ENCODE measurements around the gene RAB31. TPM values are rescaled to one million over a fixed set of nuclear protein-coding genes. Genes with fewer than 3 reads are reported as not detected.
A peak's percentile ranks its signal among the peaks of the same experiment; 100 is the strongest.

RAB31 gene
- polyA plus RNA-seq, 1 of the 3 experiments (the other 2 are of a cell fraction) = 23.0 TPM

DNA sequence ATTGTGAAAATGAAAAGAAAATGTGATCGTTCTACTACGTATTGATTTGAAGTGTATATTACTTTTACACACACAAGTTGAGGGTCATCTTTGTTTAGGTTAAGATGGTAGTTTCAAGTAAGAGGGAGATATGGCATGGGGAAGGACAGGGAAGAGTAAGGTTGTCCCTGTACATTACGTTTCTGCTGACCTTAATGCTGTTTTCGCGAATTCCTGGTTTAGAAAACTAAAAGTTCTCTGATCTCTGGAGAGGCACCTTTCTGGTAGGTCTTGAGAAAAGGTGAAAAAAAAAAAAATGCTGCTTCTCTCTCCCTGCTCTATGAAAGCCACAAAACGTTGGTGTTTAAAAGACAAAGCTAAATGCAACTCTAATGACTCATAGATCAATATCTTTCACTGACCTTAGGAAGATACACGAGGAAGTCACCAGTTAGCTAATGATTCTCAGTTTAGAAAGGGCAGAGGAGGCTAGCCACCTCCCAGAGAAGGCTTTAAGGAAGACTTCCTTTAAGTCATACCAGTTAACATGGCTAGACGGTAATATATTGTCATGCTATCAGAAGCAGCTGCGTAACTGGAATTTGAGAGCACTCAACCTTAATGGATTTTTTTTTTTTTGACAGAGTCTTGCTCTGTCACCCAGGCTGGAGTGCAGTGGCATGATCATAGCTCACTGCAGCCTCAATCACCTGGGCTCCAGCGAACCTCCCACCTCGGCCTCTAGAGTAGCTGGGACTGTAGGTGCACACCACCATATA, 190.9 kb downstream of the RAB31 start:
- H3K79me2 ChIP-seq (ENCODE audit: insufficient read depth) = no peaks in the 10 kb centered on the region
- no peaks in the 10 kb centered on the region for H3K36me3 ChIP-seq (replicated peaks in 1 of 2; ENCODE audit: control insufficient read depth in 1 of 2, insufficient read depth in 2 of 2, low read length in 1 of 2)
- no peaks in the 10 kb centered on the region for H3K9me2 ChIP-seq
- 57% methylated on average over 11 of the region's 11 CpGs for WGBS (ENCODE audit: low lambda C conversion rate)
- no peaks in the 10 kb centered on the region for H3K9me3 ChIP-seq
- no peaks in the 10 kb centered on the region for H4K20me1 ChIP-seq (ENCODE audit: insufficient read depth)
- H3K4me2 ChIP-seq = peak overlapping the region; percentile 62
- H3K9ac ChIP-seq = no peak overlapping the region
- H3F3A ChIP-seq (replicated peaks; ENCODE audit: insufficient read depth) = peaks cover 4% of the 10 kb centered on the region
- ChIA-PET POLR2A (no interaction called here), CTCF (no interaction called here)
- DNase-seq = no peak
- H3K27ac ChIP-seq (ENCODE audit: low read depth in 2 of 2, low read length in 1 of 2) = peak overlapping the region in 1 of 2 experiments; percentile 59; a peak in 2 of 4 replicates
- H3K27me3 ChIP-seq (ENCODE audit: insufficient read depth) = no peaks in the 10 kb centered on the region
- no peak overlapping the region for H3K4me3 ChIP-seq (ENCODE audit: low read depth in 2 of 2, low read length in 1 of 2)
- H3K4me1 ChIP-seq (ENCODE audit: control insufficient read depth in 1 of 2, insufficient read depth in 2 of 2, low read depth in 1 of 2, low read length in 1 of 2) = peaks cover 0 to 13% of the 10 kb centered on the region in 2 experiments; a peak in 2 of 4 replicates
- H2AFZ ChIP-seq (ENCODE audit: low read depth) = peak overlapping the region; percentile 66
- TF ChIP-seq FOSL2 (IDR thresholded peaks at IDR 0.05; ENCODE audit: borderline replicate concordance, low read depth) = peak; percentile 70; the same call in 1 of the 2 replicates
- peak; percentile 60 for TF ChIP-seq TCF12 (IDR thresholded peaks at IDR 0.05)
- TF ChIP-seq, protein P1, sequence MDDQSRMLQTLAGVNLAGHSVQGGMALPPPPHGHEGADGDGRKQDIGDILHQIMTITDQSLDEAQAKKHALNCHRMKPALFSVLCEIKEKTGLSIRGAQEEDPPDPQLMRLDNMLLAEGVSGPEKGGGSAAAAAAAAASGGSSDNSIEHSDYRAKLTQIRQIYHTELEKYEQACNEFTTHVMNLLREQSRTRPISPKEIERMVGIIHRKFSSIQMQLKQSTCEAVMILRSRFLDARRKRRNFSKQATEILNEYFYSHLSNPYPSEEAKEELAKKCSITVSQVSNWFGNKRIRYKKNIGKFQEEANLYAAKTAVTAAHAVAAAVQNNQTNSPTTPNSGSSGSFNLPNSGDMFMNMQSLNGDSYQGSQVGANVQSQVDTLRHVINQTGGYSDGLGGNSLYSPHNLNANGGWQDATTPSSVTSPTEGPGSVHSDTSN (IDR thresholded peaks at IDR 0.05) = peak; percentile 9; the same call in 1 of the 2 replicates
- no peak for TF ChIP-seq MEF2A (IDR thresholded peaks at IDR 0.05; ENCODE audit: borderline replicate concordance, low read depth)
- TF ChIP-seq RCOR1 (IDR thresholded peaks at IDR 0.05; ENCODE audit: low read length) = no peak
- peak; percentile 44; the same call in 1 of the 2 replicates for TF ChIP-seq FOXM1 (IDR thresholded peaks at IDR 0.05; ENCODE audit: low read depth)
- TF ChIP-seq RXRA (IDR thresholded peaks at IDR 0.05; ENCODE audit: borderline replicate concordance, low read depth) = peak; percentile 89
- no peak for TF ChIP-seq ELF1 (IDR thresholded peaks at IDR 0.05)
- TF ChIP-seq SIN3A (IDR thresholded peaks at IDR 0.05; ENCODE audit: borderline replicate concordance, low read depth, low read length) = no peak
- no peak for TF ChIP-seq REST (IDR thresholded peaks at IDR 0.05; ENCODE audit: low read depth, low read length)
- peak; percentile 81 for TF ChIP-seq JUND (IDR thresholded peaks at IDR 0.05)
- TF ChIP-seq NRF1 (IDR thresholded peaks at IDR 0.05; ENCODE audit: low read depth, low read length) = no peak
- no peak for TF ChIP-seq EZH2phosphoT487 (IDR thresholded peaks at IDR 0.05; ENCODE audit: borderline replicate concordance, low read depth)
- TF ChIP-seq EP300 (IDR thresholded peaks at IDR 0.05; ENCODE audit: borderline replicate concordance in 1 of 2, low read depth in 1 of 2, low read length in 1 of 2) = peak in 1 of 2 experiments; percentile 68; a peak in 1 of 4 replicates
- TF ChIP-seq RAD21 (IDR thresholded peaks at IDR 0.05; ENCODE audit: low read length) = no peak
- TF ChIP-seq, protein P2, sequence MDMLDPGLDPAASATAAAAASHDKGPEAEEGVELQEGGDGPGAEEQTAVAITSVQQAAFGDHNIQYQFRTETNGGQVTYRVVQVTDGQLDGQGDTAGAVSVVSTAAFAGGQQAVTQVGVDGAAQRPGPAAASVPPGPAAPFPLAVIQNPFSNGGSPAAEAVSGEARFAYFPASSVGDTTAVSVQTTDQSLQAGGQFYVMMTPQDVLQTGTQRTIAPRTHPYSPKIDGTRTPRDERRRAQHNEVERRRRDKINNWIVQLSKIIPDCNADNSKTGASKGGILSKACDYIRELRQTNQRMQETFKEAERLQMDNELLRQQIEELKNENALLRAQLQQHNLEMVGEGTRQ (IDR thresholded peaks at IDR 0.05; ENCODE audit: borderline replicate concordance, low read depth, low read length) = no peak
- TF ChIP-seq FOXJ3 (CRISPR knock-in tag; IDR thresholded peaks at IDR 0.05) = no peak
- TF ChIP-seq IRF3 (IDR thresholded peaks at IDR 0.05; ENCODE audit: low read depth, low read length) = no peak
- TF ChIP-seq RFX5 (IDR thresholded peaks at IDR 0.05; ENCODE audit: low read length) = no peak
- no peak for TF ChIP-seq TEAD4 (IDR thresholded peaks at IDR 0.05; ENCODE audit: borderline replicate concordance, insufficient read depth)
- no peak for TF ChIP-seq GABPA (IDR thresholded peaks at IDR 0.05; ENCODE audit: low read depth)
- TF ChIP-seq NFIC (IDR thresholded peaks at IDR 0.05; ENCODE audit: borderline replicate concordance) = no peak
- peak; percentile 21; the same call in 1 of the 2 replicates for TF ChIP-seq POLR2AphosphoS5 (IDR thresholded peaks at IDR 0.05; ENCODE audit: low read depth, low read length)
- TF ChIP-seq GATA2 (CRISPR knock-in tag; IDR thresholded peaks at IDR 0.05) = no peak
- TF ChIP-seq YY1 (IDR thresholded peaks at IDR 0.05; ENCODE audit: low read depth) = no peak
- no peak for TF ChIP-seq CTCF (IDR thresholded peaks at IDR 0.05)

Measured in SK-N-SH (cell line).